Left lung (tissue), 10 donors: ENCODE data around the gene NEO1. TPM values are rescaled to one million over a fixed set of nuclear protein-coding genes. Genes with fewer than 3 reads are reported as not detected.

Experiments
- ATAC-seq: fragments of 200-7000 bp; cut with Tn5 transposase; one replicate; pipeline ENCODE4 v1.9.1; 2020; ENCODE audit warnings: moderate library complexity
- DNase-seq, 4 donors: peaks; one replicate each; pipeline ENCODE4 v3.0.0-alpha.2; 2013 to 2020
- H3K27ac ChIP-seq, 2 donors: fragments of 200-600 bp; sonication (generic) in 1 of 2; one replicate each; pipeline versions ENCODE4 v1.5.0 to v1.8.0; 2020 to 2021
- H3K27me3 ChIP-seq, 2 donors: fragments of 200-600 bp; sonication (generic) in 1 of 2; one replicate each; pipeline versions ENCODE4 v1.5.0 to v1.8.0; 2020 to 2021
- H3K36me3 ChIP-seq, 2 donors: fragments of 200-600 bp; sonication (generic) in 1 of 2; one replicate each; pipeline versions ENCODE4 v1.5.0 to v1.8.0; 2020 to 2021
- H3K4me1 ChIP-seq, 2 donors: fragments of 200-600 bp; one replicate each; pipeline ENCODE4 v1.8.0; 2021
- H3K4me3 ChIP-seq, 2 donors: fragments of 200-600 bp; sonication (generic) in 1 of 2; one replicate each; pipeline versions ENCODE4 v1.5.0 to v1.8.0; 2020 to 2021; ENCODE audit warnings: mild to moderate bottlenecking in 1 of 2
- H3K9me3 ChIP-seq, 2 donors: fragments of 200-600 bp; sonication (generic) in 1 of 2; one replicate each; pipeline versions ENCODE4 v1.5.0 to v1.8.0; 2020 to 2021
- CTCF ChIP-seq, 2 donors: fragments of 200-600 bp; sonication (generic) in 1 of 2; IDR thresholded peaks; one replicate each; pipeline versions ENCODE4 v1.5.0 to v1.8.0; 2021; ENCODE audit warnings: antibody characterized with exemption in 2 of 2
- intact Hi-C, 2 donors: fragments of 100-400 bp; cut with DNase I; formaldehyde crosslinking; loops; one replicate each; pipeline versions ENCODE4 v1.11.2 to v1.14.2; 2022
- polyA plus RNA-seq, 6 donors: library from polyadenylated mRNA; unstranded; fragments of 120-200 nt; gene quantifications; one replicate each; pipeline ENCODE4 v1.2.1, GENCODE V29; 2013; ENCODE audit not compliant: insufficient read length in 6 of 6
- total RNA-seq, 2 donors: library from RNA; stranded (reverse); fragmentation: NEBNext Ultra II Directional; extraction: Animal tissue kit (Norgen Biotek cat#: 25700); gene quantifications; one replicate each; pipeline ENCODE4 v1.2.1, GENCODE V29; 2021
- donor health status: DM: no; HTN: yes; CAD: no.
- donor health status: DM: no; HTN: no; CAD: no.

NEO1 gene
- total and polyA plus RNA-seq, 8 donors, result 30.1 to 155 (median 110) TPM

- Histone ChIP-seq H3K4me1 (no peaks in the 10 kb centered on the region), H3K36me3 (no peaks in the 10 kb centered on the region), H3K4me3 (no peak overlapping the region), H3K27me3 (no peaks in the 10 kb centered on the region), H3K9me3 (peaks cover 0 to 3% of the 10 kb centered on the region in 2 donors), H3K27ac (no peak overlapping the region)
- ATAC-seq, result no peak
- intact Hi-C loops, result no loop called here
- TF ChIP-seq CTCF (IDR thresholded peaks at IDR 0.05), result no peak
- DNase-seq, result no peak
Observed at GRCh38 chr15:73146419-73146818, 94.2 kb downstream of the NEO1 start.

- DNase-seq, result no peak
- peaks cover 0 to 24% of the 10 kb centered on the region in 2 donors for H3K9me3 ChIP-seq
- ATAC-seq, result no peak
- intact Hi-C loops, result no loop called here
- TF ChIP-seq CTCF (IDR thresholded peaks at IDR 0.05), result no peak
- no peaks in the 10 kb centered on the region for H3K4me1 ChIP-seq
- H3K4me3 ChIP-seq, result no peak overlapping the region
- H3K27me3 ChIP-seq, result no peaks in the 10 kb centered on the region
- no peak overlapping the region for H3K27ac ChIP-seq
- H3K36me3 ChIP-seq, result no peaks in the 10 kb centered on the region
Observed at GRCh38 chr15:73150831-73151230, 98.6 kb downstream of the NEO1 start.

- Histone ChIP-seq H3K4me1 (no peaks in the 10 kb centered on the region), H3K36me3 (no peaks in the 10 kb centered on the region), H3K27ac (no peak overlapping the region), H3K9me3 (peaks cover 0 to 32% of the 10 kb centered on the region in 2 donors), H3K4me3 (no peak overlapping the region), H3K27me3 (no peaks in the 10 kb centered on the region)
- DNase-seq, result no peak
- ATAC-seq, result no peak
- intact Hi-C loops, result no loop called here
- no peak for TF ChIP-seq CTCF (IDR thresholded peaks at IDR 0.05)
Observed at GRCh38 chr15:73153024-73153423, 100.8 kb downstream of the NEO1 start.

GRCh38 chr15:73153447-73153846 is 101.2 kb downstream of the NEO1 start:
- ATAC-seq (no peak), DNase-seq (no peak)
- intact Hi-C loops, result no loop called here
- TF ChIP-seq CTCF (IDR thresholded peaks at IDR 0.05), result no peak
- Histone ChIP-seq H3K4me1 (no peaks in the 10 kb centered on the region), H3K36me3 (no peaks in the 10 kb centered on the region), H3K27ac (no peak overlapping the region), H3K9me3 (peaks cover 0 to 32% of the 10 kb centered on the region in 2 donors), H3K4me3 (no peak overlapping the region), H3K27me3 (no peaks in the 10 kb centered on the region)

- Histone ChIP-seq H3K4me1 (no peaks in the 10 kb centered on the region), H3K27me3 (no peaks in the 10 kb centered on the region), H3K4me3 (no peak overlapping the region), H3K36me3 (no peaks in the 10 kb centered on the region), H3K9me3 (peaks cover 0 to 27% of the 10 kb centered on the region in 2 donors), H3K27ac (no peak overlapping the region)
- ATAC-seq (no peak), DNase-seq (peak in 1 of 4 donors; percentile 31)
- intact Hi-C loops, result no loop called here
- no peak for TF ChIP-seq CTCF (IDR thresholded peaks at IDR 0.05)
Observed at GRCh38 chr15:73156431-73157191, 104.3 kb downstream of the NEO1 start.
